DND-41 (cell line): Measurements from ENCODE around the gene RPS3A.

ENCODE experiments used
- EZH2 ChIP-seq: IDR thresholded peaks from 3 replicates; pipeline ENCODE4 v1.6.1; 2012; ENCODE audit warnings: borderline replicate concordance, low read depth, mild to moderate bottlenecking, moderate library complexity, low read length, inconsistent platforms; ENCODE audit not compliant: severe bottlenecking
- TF ChIP-seq, protein P1 (sequence below): IDR thresholded peaks from 2 replicates; pipeline ENCODE4 v1.5.1; 2012; ENCODE audit warnings: borderline replicate concordance, low read length, moderate library complexity, mild to moderate bottlenecking; ENCODE audit not compliant: poor library complexity, severe bottlenecking; ENCODE audit errors: extremely low read depth

DNA sequence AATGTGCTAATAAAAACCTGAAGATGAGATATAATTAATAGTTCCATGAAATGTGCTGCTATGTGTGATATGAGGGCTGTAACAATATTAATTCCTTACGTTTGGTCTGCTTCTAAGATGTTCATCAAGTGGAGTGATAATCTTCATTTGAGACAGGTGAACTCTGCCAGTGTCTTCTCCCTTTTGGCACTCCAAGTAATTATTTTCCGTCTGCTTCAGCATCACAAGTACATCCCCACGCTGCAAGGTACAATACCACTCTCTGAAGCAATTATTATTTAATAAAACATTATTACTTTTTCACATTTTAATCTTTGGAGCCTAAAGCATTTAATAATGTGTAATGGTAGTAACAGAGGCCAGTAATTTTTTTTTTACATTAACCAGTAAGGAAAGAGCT, 44.4 kb downstream of the RPS3A start:
- TF ChIP-seq, protein P1, sequence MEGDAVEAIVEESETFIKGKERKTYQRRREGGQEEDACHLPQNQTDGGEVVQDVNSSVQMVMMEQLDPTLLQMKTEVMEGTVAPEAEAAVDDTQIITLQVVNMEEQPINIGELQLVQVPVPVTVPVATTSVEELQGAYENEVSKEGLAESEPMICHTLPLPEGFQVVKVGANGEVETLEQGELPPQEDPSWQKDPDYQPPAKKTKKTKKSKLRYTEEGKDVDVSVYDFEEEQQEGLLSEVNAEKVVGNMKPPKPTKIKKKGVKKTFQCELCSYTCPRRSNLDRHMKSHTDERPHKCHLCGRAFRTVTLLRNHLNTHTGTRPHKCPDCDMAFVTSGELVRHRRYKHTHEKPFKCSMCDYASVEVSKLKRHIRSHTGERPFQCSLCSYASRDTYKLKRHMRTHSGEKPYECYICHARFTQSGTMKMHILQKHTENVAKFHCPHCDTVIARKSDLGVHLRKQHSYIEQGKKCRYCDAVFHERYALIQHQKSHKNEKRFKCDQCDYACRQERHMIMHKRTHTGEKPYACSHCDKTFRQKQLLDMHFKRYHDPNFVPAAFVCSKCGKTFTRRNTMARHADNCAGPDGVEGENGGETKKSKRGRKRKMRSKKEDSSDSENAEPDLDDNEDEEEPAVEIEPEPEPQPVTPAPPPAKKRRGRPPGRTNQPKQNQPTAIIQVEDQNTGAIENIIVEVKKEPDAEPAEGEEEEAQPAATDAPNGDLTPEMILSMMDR, result no peak
- TF ChIP-seq EZH2, result no peak
